GM23248 (cell line): Measurements from ENCODE around the gene FGF4.

ENCODE experiments used
- EZH2 ChIP-seq: fragments of 200-600 bp; sonication (generic); IDR thresholded peaks from 2 replicates; pipeline ENCODE4 v1.6.1; 2018; ENCODE audit warnings: antibody characterized with exemption, mild to moderate bottlenecking; ENCODE audit not compliant: insufficient read depth, poor library complexity, severe bottlenecking
- EZH2phosphoT487 ChIP-seq: fragments of 200-600 bp; sonication (generic); IDR thresholded peaks from 2 replicates; pipeline ENCODE4 v1.6.1; 2018; ENCODE audit warnings: antibody characterized with exemption, moderate library complexity, mild to moderate bottlenecking, low read depth; ENCODE audit not compliant: insufficient read depth

DNA sequence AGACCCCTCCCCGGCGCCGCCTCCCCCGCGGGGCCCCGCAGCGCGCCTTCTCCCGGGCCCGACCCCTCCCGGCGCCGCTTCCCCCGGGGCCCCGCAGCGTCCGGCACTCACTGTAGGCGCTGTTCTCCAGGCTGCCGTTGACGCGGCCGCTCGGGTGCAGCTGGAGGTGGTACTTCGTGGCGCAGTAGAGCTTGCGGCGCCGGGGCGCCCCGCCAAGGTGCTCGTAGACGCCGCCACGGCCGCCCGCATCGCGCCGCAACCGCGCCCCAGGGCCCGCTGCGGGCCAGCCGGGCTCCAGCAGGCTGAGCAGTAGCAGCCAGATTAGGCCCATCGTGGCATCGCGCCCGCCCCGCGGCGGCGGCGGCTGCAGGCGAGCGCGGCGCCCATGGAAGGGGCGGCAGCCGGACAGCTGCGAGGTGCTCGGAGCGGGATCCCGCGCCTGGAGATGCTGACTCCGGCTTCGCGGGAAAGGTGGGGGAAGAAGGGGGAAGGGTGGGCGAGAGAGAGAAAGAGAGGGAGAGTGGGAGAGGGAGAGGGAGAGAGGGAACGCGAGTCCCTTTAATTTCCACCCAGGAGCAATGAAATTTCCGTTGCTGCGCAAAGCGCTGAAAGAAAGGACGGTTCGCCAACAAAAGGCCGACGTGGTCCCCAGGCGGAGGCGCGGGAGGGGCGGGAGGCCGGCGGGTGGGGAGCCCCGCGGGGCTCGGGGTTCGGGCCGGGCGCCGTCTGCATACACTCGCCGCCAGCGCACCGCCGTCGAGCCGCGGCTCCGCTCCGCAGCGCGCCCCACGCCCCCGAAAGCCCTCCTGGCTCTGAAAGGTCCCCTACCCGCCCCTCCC lies 43.7 kb upstream of the FGF4 start, which contains the start of gene FGF3:
- no peak for TF ChIP-seq EZH2
- TF ChIP-seq EZH2phosphoT487, result no peak
